Fibroblast of lung (primary cell): ENCODE measurements around the gene LDB1.

Source experiments
- EZH2 ChIP-seq: IDR thresholded peaks from 2 replicates; pipeline ENCODE4 v1.5.1; 2012; ENCODE audit warnings: low read length, control low read depth, mild to moderate bottlenecking; ENCODE audit errors: missing control alignments
- TF ChIP-seq, protein P1 (sequence below), 2 donors: IDR thresholded peaks in 1 of 2; conservative IDR thresholded peaks in 1 of 2; 1 replicate in 1 of 2; 2 replicates in 1 of 2; pipeline ENCODE4 v1.5.1; 2011 to 2012; ENCODE audit warnings: low read length in 2 of 2, control low read depth in 1 of 2, inconsistent platforms in 1 of 2, low read depth in 1 of 2, mild to moderate bottlenecking in 1 of 2

DNA sequence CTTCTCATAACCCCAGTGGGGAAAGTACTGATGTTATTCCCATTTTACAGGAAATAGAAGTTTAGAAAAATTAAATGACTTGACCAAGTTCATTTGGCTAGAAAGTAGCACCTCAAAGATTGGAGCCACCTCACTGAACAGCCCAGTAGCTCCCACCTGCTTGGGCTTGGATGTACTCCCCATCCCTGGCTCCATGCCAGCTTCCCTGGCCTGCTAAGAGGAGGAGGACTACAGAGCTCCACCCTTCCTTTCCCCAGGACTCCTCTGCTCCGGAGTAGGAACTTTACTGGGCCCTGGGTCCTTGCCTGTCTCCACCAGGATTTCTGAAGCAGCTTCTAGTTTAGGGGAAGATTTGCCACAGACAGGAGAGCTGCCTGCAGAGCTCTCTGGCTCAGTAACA lies 52.0 kb downstream of the LDB1 start:
- TF ChIP-seq, protein P1, sequence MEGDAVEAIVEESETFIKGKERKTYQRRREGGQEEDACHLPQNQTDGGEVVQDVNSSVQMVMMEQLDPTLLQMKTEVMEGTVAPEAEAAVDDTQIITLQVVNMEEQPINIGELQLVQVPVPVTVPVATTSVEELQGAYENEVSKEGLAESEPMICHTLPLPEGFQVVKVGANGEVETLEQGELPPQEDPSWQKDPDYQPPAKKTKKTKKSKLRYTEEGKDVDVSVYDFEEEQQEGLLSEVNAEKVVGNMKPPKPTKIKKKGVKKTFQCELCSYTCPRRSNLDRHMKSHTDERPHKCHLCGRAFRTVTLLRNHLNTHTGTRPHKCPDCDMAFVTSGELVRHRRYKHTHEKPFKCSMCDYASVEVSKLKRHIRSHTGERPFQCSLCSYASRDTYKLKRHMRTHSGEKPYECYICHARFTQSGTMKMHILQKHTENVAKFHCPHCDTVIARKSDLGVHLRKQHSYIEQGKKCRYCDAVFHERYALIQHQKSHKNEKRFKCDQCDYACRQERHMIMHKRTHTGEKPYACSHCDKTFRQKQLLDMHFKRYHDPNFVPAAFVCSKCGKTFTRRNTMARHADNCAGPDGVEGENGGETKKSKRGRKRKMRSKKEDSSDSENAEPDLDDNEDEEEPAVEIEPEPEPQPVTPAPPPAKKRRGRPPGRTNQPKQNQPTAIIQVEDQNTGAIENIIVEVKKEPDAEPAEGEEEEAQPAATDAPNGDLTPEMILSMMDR (conservative IDR thresholded peaks at IDR 0.05 in 1 of 2, IDR thresholded peaks at IDR 0.05 in 1 of 2; ENCODE audit: low read depth in 1 of 2, low read length in 2 of 2) = no peak
- no peak for TF ChIP-seq EZH2
